NCI-H2227 (cell line): ENCODE results near the gene TAS2R19.

Source experiments
- DNase-seq: peaks from one replicate; lab custom pipeline; 2025; ENCODE audit not compliant: unreplicated experiment; lab: John Stamatoyannopoulos, UW

The TAS2R19 gene

GRCh38 chr12:10994307-10994706 is 28.1 kb downstream of the TAS2R19 start:
- no peak for DNase-seq

- DNase-seq, result no peak
Measured at GRCh38 chr12:10989107-10989506, 33.3 kb downstream of the TAS2R19 start.

- DNase-seq, result no peak
Measured at GRCh38 chr12:10986812-10987211, 35.6 kb downstream of the TAS2R19 start, which contains the start of gene TAS2R50. TAS2R50 (minus strand) TSS chr12:10986912; CDS start chr12:10986860, 52 bp downstream.

GRCh38 chr12:10982244-10982643 is 40.2 kb downstream of the TAS2R19 start:
- DNase-seq, result no peak

- DNase-seq, result no peak
Measured at GRCh38 chr12:10974965-10975364, 47.5 kb downstream of the TAS2R19 start.
